ACHN (cell line): ENCODE data around the gene SEMA7A.

Source experiments
- DNase-seq: peaks from one replicate; pipeline ENCODE4 v3.0.0-alpha.2; 2015
- in situ Hi-C: cut with HindIII; loops from 2 replicates; pipeline ENCODE4 v1.10.0; 2017; ENCODE audit warnings: low sequenced_read_pairs, low pct_ligation_motif_present, low pct_unique_long_range_greater_than_20kb

The SEMA7A gene

DNA sequence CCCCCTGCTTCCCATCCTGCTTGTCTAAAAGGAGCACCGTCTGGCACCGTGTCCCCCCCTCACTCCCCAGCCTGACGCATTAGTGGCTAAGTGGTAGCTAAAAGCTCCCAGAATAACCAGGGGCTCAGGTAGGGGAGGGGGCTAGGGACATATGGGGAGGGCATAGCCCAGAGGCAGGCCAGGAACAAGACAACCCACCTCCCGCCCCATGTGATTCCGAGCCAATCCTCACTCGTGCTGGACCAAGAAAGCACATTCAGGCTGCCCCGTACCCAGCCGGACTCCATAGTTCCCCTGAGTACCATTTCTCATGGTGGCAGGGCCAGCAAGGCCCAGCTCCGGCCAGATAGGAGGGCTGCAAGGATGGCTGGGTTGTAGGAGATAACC lies 11.5 kb downstream of the SEMA7A start:
- in situ Hi-C loops, result no loop called here
- DNase-seq, result no peak

GRCh38 chr15:74421302-74422245 lies 12.2 kb downstream of the SEMA7A start:
- in situ Hi-C loops, result no loop called here
- DNase-seq, result no peak

- in situ Hi-C loops, result no loop called here
- peak; percentile 34 for DNase-seq
Observed at GRCh38 chr15:74420193-74420905, 13.4 kb downstream of the SEMA7A start.

DNA sequence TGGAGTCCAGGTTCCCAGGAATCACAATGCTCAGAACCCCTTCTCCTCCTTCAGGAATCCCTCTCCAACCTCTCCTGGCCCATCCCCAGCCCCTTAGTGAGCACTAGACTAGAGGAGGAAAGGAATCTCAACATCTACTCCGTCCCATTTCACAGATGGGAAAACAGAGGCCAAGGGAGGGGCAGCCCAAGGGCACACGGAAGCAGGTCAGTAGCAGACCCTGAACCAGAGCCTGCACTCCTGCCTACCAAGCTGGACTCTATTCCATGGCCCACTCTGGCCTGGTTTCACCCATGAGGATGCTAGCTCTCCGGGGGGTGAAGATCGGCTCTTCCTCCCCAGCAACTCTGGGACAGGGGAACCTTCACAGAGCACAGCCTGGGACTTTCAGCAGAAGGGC lies 14.3 kb downstream of the SEMA7A start:
- DNase-seq, result no peak
- in situ Hi-C loops, result no loop called here

DNA sequence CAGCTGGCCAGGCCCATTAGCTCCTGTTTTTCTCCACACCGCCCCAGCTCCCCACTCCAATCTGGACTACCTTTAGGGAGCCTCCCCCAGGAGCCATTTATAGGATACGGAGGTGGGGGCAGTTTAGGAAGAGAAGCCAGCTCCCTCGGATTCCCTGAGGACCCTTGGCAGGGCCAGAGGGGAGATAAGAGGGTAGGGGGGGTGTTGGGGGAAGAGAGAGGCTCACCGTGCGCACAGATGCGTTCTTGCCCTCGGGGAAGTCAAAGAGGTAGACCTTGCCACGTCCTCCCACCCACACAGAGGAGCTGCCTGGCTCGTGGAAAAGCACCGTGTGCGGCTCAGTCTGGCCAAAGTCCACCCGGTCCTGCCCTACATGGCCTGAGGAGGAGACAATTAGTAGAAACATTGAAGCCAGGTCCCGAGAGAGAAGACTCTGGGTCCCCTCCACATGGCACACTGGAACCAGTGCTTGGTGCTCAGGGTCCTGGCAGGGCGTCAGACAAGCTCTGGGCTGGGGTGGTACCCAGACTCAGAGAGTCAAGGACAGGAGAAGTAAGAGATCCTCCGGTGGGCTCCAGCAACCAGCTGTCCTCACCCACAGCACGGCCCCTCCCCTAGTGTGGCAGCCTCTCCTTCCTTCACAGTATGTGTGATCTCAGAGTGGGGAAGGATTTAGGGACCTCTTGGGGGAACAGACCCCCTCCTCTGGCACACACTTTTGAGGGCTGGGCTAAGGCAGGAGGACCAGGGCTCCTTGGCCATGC lies 15.0 kb downstream of the SEMA7A start:
- no peak for DNase-seq
- in situ Hi-C loops, result no loop called here

- DNase-seq, result no peak
- in situ Hi-C loops, result no loop called here
Observed at GRCh38 chr15:74417670-74418069, 16.1 kb downstream of the SEMA7A start.

GRCh38 chr15:74417225-74417624 lies 16.5 kb downstream of the SEMA7A start:
- DNase-seq, result no peak
- in situ Hi-C loops, result no loop called here

DNA sequence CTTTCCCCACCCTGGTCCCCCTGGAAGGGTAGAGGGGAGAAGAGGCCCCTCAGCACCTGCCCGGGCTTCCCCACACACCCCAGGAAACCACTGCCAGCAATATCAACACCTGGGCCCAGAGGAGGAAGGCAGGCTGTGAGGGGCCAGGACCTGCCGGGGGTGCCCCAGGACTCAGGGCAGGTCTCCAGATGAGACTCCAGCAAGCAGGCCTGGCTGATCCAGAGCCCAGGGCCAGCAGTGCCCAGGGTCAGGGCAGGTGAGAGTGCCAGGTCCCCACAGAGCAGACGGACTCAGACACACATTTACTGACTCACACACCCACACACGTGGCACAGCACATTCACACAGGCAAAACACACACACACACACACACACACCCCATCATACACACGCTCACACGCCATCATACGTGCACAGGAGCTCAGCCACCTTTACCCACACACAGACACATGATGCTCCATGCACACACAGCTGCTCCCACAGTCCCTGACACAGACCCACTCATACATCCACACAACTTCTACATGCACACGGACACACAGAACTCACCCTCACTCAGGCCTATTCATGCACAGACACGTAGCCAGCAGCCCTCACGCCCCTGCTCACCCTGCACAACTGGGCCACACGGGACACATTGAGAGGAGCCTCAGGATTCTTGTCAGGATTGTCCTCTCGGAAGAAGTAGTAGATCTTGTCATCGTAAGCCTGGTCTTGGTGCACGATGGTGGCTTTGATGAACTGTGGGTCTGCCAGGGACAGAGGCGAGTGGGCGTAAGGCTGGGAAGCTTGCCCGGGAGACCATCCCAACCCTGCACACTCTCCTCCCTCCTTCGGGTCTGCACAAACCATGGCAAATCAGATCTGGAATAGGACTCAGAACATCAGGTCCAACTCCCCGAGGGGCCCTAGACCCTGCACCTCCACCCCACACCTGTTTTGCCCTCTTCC lies 17.5 kb downstream of the SEMA7A start:
- in situ Hi-C loops, result no loop called here
- DNase-seq, result no peak

GRCh38 chr15:74414603-74415338 lies 19.0 kb downstream of the SEMA7A start:
- in situ Hi-C loops, result no loop called here
- DNase-seq, result no peak

DNA sequence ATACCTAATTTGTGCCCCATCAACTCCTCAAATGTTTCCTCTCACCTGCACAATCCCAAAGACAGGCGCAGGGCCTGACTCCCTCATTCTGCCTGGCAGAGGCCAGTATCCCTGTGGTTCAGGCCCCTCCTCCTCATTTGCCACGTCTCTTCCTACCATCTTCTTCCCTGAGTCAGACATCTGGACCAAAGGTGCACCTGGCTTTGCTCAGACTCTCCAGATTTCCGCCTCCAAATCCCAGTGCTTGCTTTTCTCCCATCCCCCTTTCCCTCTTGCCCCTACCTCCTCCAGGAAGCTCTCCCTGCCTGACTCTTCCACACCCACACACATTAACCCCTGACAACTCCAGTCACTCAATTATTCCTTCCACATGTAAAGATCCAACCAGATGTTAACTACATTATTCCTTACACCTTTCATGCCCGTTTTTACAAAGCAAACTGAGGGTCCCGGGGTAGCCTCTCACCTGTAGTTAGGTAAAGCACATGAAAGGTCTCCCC lies 19.6 kb downstream of the SEMA7A start:
- no peak for DNase-seq
- in situ Hi-C loops, result no loop called here

GRCh38 chr15:74413350-74414080 lies 20.2 kb downstream of the SEMA7A start:
- no peak for DNase-seq
- in situ Hi-C loops, result no loop called here

GRCh38 chr15:74412159-74412558 lies 21.6 kb downstream of the SEMA7A start:
- in situ Hi-C loops, result no loop called here
- no peak for DNase-seq

DNA sequence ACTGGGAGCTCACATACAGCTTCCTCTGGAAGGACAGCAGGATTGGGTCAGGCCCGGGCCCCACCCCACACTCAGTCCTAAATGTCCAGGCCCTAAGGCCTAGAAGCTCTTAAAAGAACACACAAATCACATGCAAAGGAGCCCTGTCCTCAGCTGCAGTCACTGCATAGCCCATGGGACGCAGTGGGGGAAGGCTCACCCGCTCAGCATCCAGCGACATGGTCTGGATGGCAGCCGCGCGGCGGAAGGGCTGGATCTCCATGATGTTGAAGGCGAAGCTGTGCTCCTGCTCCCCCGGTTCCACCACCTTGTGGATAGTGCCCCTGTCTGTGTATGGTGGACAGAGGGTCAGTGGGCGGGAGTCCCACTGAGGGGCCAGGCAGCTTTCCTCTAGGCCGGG lies 22.1 kb downstream of the SEMA7A start:
- DNase-seq, result no peak
- in situ Hi-C loops, result no loop called here

DNA sequence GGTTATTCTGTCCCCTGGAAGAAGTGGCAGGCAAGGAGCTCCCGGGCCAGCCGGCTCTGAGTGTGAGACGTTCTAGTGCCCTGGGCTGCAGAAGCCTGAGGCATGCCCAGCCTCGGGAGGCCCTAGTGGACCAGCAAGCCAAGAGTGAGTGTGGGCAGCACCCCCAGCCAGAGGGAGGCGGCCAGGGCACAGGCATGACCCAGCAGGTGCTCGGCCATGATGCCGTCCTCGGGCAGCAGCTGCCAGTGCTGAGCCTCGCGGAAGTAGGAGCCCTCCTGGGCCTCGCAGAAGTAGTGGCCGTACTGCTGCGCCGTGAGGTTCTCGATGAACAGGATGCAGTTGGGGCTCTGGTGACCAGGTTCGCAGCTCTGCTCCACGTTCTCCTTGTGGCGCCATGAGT lies 23.3 kb downstream of the SEMA7A start:
- no peak for DNase-seq
- in situ Hi-C loops, result no loop called here

- in situ Hi-C loops, result no loop called here
- no peak for DNase-seq
Observed at GRCh38 chr15:74409225-74409624, 24.5 kb downstream of the SEMA7A start.

DNA sequence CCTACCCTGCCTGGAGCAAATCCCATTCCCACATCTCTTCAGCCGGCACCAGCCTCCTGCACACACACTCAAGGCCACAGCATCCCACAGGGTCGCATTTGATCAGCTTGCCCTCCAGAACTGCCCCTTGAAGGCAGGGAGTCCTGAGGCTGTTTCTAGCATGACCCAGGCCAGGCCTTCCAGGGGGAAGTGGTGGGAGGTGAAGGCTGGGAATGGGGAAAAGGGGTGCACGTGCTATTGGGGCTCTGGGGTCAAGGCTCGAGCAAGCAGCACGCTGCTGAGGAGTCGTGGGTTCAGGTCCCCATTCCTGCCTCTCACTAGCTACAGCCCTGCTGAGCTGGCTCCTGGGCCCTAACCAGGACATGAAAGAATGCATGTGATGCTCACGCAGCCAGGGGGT lies 24.9 kb downstream of the SEMA7A start:
- in situ Hi-C loops, result no loop called here
- DNase-seq, result no peak

DNA sequence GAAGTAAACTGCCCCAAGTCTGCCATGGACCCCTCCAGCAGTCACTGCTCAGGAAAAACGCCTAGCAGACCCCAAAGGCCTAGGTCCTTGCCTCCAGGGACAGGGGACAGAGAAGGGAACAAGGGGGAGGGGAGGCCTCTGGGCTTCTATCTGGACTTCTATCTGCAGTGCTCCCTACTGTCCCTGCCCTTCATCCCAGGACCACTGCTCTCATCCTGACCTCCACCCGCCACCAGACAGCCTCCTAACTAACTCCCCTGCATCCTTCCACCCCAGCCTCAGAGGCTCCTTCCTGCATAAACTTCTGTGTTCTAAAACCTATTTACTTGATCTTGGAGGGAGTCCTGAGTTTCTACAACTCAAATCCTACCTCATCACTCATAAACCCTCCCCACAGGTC lies 25.4 kb downstream of the SEMA7A start:
- in situ Hi-C loops, result no loop called here

More for the DNA sequence above, 25.4 kb downstream of the SEMA7A start:
- no peak for DNase-seq
